Mucosa of descending colon (tissue), 3 donors: Measurements from ENCODE around the gene PSTPIP2. TPM values are rescaled to one million over a fixed set of nuclear protein-coding genes. Genes with fewer than 3 reads are reported as not detected.

ENCODE experiments used
- ATAC-seq: fragments of 200-7000 bp; cut with Tn5 transposase; one replicate; pipeline ENCODE4 v1.9.1; 2020; ENCODE audit warnings: mild to moderate bottlenecking, moderate library complexity
- DNase-seq, 3 donors: peaks; one replicate each; pipeline ENCODE4 v3.0.0-alpha.2; 2020
- H3K36me3 ChIP-seq: fragments of 200-600 bp; one replicate; pipeline ENCODE4 v1.8.0; 2021; ENCODE audit warnings: low read depth, mild to moderate bottlenecking
- H3K4me1 ChIP-seq: fragments of 200-600 bp; one replicate; pipeline ENCODE4 v1.8.0; 2021; ENCODE audit warnings: low read depth, mild to moderate bottlenecking
- H3K4me3 ChIP-seq: fragments of 200-600 bp; one replicate; pipeline ENCODE4 v1.8.0; 2021; ENCODE audit warnings: mild to moderate bottlenecking
- H3K9me3 ChIP-seq: fragments of 200-600 bp; one replicate; pipeline ENCODE4 v1.8.0; 2021; ENCODE audit warnings: mild to moderate bottlenecking
- intact Hi-C, 2 donors: fragments of 100-400 bp; cut with DNase I in 1 of 2; cut with micrococcal nuclease in 1 of 2; formaldehyde crosslinking; loops; one replicate each; pipeline versions ENCODE4 v1.11.0 to v1.11.1; 2022; cut with DNase I, micrococcal nuclease
- total RNA-seq, 3 donors: library from RNA; stranded (reverse); fragmentation: NEBNext Ultra II Directional in 2 of 3; extraction: Animal tissue kit (Norgen Biotek cat#: 25700) in 2 of 3; gene quantifications; one replicate each; pipeline versions ENCODE4 v1.2.1 to v1.2.4, GENCODE V29; 2021 to 2023
- TF ChIP-seq, protein P1 (sequence below): fragments of 200-600 bp; IDR thresholded peaks from one replicate; pipeline ENCODE4 v1.8.0; 2022; ENCODE audit warnings: antibody characterized with exemption, mild to moderate bottlenecking
- donor health status: DM: no; HTN: no; CAD: no; lungs with moderate emphysema.
- donor health status: DM: no; HTN: no; CAD: no.
- donor health status: DM: no; HTN: yes; CAD: no.

The PSTPIP2 gene
- total RNA-seq, 3 donors from 2014 or later, result 2.9 to 9.4 (median 9.0) TPM

DNA sequence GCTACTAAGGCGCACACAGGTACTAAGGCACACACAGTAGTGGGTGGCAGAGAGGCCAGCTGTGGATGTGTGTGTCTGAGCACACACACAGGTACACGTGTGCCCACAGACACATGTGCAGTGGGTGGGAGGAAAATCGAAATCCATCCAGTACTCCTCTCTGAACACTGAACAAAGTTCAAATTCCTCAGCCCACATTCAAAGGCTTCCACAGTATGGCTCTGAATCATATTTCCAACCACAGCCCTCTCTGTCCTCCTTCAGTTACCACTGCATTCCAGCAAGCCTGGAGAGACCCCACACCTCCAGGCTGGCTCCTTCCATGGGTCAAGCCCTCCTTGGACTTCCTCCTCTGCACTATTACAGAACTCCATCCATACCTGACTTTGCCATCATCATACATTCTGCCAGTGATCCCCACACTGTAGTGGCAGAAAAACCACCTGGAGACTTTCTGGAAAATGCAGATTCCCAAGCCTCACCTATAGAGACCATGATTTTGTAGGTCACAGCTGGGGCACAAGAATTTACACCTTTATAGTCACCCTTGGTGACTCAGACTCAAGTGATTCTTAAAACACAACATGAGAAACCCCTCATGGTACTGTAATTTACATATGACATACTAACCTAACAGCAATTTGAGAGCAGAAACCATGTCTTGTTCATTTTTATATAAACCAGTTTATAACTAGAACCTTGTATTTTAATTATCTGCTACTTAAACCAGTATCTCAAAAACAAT, 136.3 kb downstream of the PSTPIP2 start:
- TF ChIP-seq, protein P1, sequence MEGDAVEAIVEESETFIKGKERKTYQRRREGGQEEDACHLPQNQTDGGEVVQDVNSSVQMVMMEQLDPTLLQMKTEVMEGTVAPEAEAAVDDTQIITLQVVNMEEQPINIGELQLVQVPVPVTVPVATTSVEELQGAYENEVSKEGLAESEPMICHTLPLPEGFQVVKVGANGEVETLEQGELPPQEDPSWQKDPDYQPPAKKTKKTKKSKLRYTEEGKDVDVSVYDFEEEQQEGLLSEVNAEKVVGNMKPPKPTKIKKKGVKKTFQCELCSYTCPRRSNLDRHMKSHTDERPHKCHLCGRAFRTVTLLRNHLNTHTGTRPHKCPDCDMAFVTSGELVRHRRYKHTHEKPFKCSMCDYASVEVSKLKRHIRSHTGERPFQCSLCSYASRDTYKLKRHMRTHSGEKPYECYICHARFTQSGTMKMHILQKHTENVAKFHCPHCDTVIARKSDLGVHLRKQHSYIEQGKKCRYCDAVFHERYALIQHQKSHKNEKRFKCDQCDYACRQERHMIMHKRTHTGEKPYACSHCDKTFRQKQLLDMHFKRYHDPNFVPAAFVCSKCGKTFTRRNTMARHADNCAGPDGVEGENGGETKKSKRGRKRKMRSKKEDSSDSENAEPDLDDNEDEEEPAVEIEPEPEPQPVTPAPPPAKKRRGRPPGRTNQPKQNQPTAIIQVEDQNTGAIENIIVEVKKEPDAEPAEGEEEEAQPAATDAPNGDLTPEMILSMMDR, result no peak
- no peak overlapping the region for H3K4me3 ChIP-seq
- ATAC-seq, result no peak
- intact Hi-C loops, result no loop called here
- no peaks in the 10 kb centered on the region for H3K9me3 ChIP-seq
- no peaks in the 10 kb centered on the region for H3K36me3 ChIP-seq
- no peaks in the 10 kb centered on the region for H3K4me1 ChIP-seq
- DNase-seq, result no peak

Other genes with a start within 250 kb of the PSTPIP2 start
- under 1 TPM in 2 of 3 donors, not detected in 1; 0.16 to 0.17 TPM for gene SIGLEC15, start 246.6 kb downstream of the PSTPIP2 start, total RNA-seq
- 10 to 100 TPM; 21.7 to 29.0 (median 25.6) TPM for gene EPG5, start 104.9 kb downstream of the PSTPIP2 start, total RNA-seq
- gene ATP5F1A, start 26.0 kb upstream of the PSTPIP2 start, total RNA-seq, result 100 to 1,000 TPM; 476 to 643 (median 622) TPM
- 10 to 100 TPM in 2 of 3 donors, 1 to 10 TPM in 1; 8.2 to 26.2 (median 18.4) TPM for gene HAUS1, start 32.1 kb upstream of the PSTPIP2 start, total RNA-seq